Lung microvascular endothelial cell (primary cell): ENCODE results near the gene SIK3. TPM values are rescaled to one million over a fixed set of nuclear protein-coding genes. Genes with fewer than 3 reads are reported as not detected.

Experiments used
- DNase-seq, 2 donors: peaks; one replicate each; pipeline versions ENCODE4 v3.0.0 to v3.0.0-alpha.2; 2010; ENCODE audit warnings: low read depth in 2 of 2
- total RNA-seq: library from RNA; depleted of rRNA; stranded (reverse); fragments of >200 nt; gene quantifications from 2 replicates; pipeline ENCODE4 v1.2.1, GENCODE V29; 2014

SIK3 gene
- total RNA-seq, 1 donor from 2014 or later: 6.3 TPM

DNA sequence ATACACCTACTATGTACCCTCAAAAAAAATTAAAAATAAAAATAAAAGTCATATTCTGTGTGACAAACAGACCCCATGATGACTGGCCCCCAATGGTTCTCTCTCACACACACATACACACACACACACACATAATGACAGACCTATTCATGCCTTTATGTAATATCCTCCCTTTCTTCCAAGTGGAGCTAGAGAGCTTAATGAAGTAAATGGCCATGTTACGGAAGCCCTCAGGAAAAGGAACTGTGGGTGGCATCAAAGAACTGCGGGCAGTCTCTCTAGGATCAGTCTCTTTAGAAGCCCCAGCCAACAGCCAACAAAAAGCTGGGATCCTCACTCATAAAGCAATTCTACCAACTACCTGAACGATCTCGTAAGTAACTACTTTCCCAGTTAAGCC lies 125.5 kb downstream of the SIK3 start:
- DNase-seq: peak in 1 of 2 donors; percentile 5

DNA sequence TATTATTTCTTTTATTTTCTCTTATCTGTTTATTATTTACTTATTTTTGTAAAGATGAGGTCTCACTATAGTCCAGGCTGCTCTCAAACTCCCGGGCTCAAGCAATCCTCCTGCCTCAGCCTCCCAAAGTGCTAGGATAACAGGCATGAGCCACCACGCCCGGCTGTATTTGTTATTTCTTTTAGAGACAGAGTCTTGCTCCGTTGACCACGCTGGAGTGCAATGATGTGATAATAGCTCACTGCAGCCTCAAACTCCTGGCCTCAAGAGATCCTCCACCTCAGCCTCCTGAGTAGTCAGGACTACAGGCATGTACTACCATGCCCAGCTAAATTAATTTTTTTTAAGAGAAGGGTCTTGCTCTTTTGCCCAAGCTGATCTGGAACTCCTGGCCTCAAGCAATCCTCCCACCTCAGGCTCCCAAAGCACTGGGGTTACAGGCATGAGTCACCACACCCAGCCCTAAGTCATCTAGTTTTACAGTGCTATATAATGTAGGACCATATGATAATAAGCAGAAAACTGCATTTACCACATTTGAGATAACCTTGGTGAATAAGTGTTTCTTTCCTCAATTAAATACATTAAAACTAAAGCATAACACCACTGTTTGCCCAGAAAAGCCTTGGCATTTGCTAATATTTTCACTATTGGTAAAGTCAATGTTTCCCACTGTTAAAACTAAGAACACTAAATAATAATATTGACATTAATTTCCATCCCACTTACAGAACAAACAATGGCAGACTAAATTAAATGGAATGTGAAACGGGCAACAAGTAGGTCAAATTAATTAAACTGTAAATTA lies 127.5 kb downstream of the SIK3 start:
- no peak for DNase-seq

DNA sequence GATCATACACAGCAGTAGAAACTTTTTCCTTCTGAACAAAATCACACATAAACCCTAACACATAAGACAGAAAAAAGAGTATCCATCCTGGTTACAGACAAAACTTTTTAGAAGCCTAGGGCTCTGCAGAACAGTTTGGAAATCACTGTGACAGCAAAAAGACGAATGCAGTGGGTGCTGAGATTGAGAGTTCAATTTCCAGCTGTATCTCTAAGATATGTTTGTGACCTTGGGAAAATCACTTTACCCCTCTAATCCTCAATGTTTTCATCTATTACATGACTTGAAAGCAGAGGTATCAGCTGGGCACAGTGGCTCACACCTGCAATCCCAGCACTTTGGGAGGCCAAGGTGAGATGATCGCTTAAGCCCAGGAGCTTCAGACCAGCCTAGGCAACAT lies 128.5 kb downstream of the SIK3 start:
- DNase-seq: no peak

DNA sequence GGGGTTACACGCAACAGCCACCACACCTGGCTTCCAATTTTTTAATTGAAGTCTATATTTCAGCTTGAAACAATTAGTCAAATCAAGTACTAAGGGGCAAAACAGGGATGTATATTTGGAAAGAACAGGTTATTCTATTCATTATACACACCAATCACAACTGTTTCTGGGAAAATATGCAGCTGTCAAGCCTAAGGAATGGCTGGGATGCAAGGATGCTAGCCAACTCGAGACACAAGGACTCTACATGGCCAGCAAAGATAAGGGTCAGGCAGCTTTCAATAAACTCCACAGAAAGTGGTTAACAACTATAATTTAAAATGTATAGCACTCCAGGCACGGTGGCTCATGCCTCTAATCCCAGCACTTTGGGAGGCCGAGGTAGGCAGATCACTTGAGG lies 134.0 kb downstream of the SIK3 start:
- no peak for DNase-seq

DNA sequence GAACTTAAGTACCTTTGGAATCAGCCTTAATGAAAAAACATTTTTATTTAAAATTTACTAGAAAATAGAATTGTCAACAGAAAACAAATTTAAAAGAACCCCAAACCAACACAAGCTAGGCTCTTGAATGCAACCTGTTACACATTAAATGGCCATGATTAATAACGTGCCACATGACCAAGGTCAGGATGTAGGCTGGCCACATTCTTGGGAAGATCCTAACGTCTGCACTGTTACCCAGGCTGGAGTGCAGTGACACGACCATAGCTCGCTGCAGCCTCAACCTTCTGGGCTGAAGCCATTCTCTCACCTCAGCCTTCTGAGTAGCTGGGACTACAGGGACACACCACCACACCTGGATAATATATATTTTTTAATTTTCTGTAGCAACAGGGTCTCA lies 134.4 kb downstream of the SIK3 start:
- DNase-seq: no peak

DNA sequence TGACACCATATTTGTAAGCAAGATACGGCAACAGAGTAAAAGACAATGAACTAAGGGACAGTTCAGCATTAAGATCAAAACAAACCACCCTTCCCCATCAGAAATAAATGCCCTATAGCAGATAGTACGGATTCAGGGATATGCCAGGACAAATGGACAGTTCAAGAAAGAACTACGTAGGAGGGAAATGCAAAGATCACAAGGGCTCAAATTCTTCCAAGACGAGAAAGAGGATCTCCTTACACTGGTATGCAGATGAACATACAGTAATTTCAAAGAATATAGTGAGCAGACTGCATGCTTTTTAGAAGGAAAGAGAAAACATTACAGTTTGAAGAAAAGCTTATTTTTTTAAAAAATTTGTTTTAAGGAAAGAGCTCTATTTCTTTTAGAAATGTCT lies 136.1 kb downstream of the SIK3 start:
- no peak for DNase-seq

DNA sequence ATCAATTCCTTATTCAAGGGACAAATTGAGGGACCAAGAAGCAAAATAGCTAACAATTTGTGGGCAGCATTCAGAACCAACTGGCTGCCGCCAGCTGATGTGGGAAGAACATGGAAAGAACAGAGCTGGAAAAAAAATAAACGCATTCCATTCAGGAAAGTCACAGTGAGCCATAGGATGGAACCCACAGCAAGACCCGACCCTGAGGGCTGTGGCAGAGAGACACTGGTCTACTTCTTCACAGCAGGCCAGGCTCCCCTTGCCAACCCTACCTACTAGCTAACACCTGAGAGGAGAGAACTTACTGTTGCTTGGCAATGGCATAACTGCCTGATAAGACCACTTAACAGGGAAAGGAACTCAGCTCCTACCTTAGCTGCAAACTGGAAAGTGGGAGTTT lies 137.3 kb downstream of the SIK3 start:
- DNase-seq: peak; percentile 31 to 53

DNA sequence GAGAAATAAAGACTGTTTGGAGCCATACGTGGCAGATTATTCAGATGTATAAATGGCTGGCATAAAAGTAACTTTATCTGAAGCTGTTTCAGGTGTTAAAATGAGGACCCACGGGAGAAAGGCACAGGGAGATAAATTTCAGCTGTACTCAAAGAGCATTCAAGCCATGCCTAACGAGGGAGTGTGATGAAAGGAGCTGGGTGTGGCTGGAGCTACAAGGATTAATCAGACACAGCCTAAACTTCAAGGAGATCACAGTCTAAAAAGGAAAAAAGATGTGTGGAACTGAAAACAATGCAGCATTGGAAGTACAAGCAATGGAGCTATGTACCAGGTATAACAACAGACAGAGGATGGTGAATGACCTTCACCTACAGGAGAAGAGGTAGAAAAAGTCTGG lies 140.0 kb downstream of the SIK3 start:
- DNase-seq: no peak

DNA sequence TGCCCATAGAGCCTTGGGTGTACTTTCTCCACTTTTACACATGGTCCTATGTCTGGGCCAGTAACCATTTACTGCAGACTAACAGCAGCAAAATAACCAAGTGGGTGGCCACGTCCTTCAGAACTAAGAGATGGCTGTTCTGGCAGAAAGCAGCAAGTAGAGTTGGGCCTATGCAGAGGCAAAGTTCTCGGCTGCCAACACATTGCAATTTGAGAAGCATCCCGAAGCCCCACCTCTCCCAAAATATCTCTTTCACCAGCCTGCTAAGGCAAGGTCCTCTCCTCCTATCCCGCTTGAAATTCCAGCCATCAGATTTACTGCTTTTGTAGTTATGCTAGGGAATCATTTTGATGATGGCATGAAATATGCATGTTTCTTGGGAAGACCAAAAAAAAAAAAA lies 142.3 kb downstream of the SIK3 start:
- DNase-seq: no peak

DNA sequence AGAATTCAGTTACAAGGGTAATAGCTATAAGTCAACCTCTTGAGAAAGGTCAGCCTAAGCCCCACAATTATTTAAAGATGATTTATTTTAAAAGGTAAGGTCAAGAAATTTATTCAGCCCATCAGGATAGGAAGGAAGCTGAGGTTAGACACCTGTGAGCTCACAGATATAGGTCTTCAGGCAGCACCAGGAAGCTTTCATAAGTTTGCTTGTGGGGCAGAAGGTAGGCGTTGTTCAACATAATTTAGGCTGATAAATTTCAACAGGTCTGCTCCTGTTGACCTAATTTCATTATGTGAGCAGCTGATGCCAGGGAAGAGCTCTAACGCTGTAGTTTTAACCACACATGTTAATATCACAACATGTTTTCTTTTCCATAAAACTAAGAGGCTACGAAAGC lies 142.7 kb downstream of the SIK3 start:
- no peak for DNase-seq

DNA sequence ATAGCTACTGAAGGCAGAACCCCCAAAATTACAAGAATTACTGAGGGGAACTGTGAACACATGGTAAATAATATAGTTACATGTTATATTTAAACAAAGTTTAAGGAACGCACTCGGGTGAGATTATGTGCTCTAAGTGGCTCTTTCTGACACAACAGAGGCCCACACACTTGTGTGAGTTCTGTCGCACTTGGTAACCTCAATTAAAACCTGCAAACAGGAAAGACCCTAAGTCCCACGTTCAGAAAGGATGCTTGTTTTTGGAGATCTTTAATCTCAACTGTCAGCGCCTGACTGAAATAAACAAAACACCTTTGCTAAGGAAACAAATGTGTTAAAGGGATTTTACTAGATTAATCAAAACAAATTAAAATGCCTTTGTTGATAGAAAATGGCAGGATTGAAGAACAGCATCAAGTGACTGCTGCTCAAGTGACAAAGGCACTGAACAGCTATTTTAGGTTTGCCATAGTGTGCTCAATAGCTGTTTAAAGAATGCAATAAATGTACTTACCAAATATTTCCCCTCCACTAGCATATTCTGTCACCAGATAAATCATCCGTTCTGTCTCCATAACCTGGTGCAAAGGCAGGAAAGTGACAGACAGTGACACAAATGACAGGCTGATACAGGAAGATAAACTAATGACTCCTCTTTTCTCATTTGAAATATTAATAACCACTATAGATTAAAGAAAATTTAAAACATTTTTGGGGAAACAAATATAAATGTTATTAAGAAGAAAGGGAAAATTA lies 144.5 kb downstream of the SIK3 start:
- no peak for DNase-seq

DNA sequence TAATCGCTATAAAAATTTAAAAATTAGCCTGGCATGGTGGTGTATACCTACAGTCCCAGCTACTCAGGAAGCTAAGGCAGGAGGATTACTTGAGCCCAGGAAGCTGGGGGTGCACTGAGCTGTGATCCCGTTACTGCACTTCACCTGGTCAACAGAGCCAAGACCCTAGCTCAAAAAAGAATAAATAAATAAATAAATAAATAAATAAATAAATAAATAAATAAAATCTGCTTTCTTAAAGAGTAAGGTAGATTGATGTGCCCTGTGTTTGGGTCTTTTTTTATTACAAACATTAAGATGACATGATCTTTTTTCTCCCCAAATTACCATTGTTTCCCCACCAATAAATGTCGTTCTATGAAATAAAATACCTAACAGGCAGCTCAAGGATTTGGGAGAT lies 146.5 kb downstream of the SIK3 start:
- no peak for DNase-seq

DNA sequence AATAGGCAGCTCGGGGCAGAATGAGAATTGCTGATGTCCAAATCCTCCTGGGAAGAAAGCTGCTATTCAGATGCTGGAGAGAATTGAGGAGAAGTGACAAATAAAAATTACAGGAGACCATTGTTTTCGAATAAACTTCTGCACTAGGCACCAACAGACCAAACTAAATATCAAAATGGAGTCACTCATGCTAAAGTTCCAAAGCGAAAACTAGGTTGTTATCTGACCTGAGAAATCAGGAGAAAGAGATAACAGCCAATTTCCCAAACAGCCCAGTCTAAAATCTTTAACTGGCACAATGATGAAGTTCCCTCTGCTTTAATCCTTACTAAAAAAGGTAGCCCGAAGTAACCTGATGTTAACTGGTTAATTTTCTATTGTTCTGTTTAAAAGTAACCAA lies 148.0 kb downstream of the SIK3 start:
- no peak for DNase-seq

DNA sequence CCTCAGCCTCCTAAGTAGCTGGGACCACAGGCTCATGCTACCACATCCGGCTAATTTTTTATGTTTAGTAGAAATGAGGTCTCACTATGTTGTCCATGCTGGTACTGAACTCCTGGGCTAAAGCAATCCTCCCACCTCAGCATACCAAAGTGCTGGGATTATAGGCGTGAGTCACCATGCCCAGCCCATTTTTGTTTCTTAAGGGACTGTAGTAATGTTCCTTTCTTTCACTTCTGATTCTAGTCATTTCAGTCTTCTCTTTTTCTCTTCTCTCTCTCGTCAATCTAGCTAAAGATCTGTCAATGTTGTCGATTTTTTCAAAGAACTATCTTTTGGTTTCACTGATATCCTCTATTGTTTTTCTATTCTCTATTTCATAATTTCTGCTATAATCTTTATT lies 149.8 kb downstream of the SIK3 start:
- peak in 1 of 2 donors; percentile 18 for DNase-seq

DNA sequence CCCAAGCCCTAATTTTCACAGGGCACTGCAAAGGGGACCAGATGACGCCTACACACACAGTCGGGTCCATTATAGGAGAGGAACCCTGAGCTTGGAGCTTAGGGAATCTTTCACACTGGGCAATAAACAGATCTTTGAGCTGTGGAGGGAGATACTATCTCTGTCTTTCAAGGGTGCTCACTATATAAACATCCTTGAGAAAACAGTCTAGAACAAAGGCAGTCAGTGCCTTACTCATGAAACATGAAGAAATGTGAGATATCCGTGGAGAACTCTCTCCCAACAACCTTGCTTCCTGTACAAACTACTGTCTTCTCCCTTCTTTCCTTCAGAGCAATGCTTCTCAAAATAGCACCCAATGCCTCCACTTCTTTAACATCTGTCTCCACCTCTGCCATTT lies 151.8 kb downstream of the SIK3 start:
- DNase-seq: peak in 1 of 2 donors; percentile 44

DNA sequence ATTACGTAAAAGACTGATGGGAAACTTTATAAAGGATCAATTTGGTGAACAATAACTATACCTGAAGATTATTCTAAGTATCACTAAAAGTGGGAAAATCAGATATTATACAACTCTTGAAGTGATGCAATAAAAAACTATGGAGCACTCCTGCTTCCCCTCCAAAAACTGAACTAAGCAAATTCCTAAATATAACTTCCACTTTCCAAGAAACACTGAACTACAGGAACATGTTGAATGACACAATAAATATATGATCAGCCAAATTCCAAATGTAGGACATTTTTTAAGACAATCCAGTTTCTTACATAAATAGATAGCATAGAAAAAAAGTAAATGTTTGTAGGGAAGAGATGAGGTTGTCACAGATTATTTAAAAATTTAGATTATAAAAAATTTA lies 158.7 kb downstream of the SIK3 start:
- no peak for DNase-seq

DNA sequence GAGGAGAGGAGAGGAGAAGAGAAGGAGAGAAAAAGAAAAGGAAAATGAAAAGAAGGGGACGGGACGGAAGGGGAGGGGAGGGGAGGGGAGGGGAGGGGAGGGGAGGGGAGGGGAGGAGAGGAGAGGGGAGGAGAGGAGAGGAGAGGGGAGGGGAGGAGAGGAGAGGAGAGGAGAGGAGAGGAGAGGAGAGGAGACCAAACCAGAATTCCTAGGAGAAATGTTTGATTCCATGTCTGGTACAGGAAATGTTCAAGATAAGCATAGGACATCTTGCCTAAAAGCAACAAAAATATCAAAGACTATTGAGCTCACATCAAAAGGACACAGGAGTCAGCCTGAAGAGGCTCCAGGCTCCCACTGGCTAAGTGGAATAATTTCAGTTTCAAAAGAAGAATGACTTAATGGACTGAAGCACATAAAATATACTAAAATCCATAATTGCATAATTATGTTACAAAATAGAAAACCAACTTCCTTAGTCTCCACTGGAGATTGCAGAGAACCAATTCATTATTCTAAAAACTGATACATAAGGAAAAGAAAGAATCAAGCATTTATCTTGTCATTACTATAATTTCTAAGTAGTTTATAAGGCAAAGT lies 159.7 kb downstream of the SIK3 start:
- no peak for DNase-seq

DNA sequence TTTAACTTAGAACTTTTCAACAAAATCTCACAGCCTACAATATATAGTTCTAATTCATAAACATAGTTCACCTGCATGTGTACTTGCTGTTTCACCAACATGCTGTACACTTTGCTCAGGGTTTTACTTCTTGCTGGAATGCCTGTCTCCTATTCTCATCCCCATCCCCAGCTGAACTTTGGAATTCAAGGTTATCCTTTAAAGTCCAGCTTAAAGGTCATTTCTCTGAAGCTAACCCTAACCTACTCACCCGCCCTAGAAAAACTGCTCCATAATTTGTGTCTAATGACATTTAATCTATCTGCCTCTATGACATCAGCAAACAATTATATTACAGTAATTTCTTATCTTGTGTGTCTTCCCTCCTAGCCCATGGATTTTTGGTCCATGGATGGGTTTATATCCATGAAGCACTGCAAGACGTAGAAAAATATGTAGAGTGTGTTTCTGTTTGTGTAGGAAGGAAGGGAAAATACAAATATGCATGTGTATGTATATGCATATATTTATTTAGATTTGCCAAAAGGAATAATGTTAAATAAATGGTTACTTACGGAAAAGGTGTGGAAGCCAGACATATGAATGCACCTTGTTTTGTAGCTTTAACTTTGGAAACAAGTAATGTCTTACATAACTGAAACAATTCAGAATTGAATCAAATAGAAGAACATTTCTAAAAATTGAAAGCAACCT lies 161.3 kb downstream of the SIK3 start:
- no peak for DNase-seq

DNA sequence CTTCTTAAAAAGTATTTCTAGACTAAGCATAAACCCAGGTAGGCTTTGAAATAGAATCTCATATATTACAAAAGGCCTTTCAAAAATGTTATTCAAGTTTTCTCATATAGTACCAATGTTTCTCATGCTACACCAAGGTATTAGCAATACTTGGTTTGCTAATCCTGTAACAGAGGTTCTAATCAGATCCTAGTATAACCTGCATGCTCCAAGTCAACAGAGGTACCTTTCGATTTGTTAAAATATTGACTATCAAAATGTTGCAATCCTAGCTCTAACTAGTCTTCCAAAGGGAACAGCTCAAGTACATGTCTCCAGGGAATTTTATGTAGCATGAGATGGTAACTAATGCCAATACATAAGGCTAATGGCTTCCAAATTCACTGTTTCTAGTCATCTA lies 162.7 kb downstream of the SIK3 start:
- no peak for DNase-seq

DNA sequence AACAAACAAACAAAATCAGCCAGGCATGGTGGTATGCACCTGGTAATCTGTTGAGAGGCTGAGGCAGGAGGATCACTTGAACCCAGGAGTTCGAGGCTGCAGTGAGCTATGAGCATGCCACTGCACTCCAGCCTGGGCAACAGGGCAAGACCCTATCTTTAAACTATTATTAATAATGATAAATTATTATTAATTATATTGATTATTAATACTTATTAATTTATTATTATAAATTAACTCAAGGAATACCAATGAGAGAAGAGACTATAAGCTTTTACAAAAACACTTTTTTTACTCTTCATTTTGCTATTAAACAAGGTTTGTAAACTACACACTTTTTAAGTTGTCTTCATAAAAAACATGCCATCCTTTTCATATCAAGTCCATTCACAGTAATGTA lies 163.1 kb downstream of the SIK3 start:
- DNase-seq: no peak

DNA sequence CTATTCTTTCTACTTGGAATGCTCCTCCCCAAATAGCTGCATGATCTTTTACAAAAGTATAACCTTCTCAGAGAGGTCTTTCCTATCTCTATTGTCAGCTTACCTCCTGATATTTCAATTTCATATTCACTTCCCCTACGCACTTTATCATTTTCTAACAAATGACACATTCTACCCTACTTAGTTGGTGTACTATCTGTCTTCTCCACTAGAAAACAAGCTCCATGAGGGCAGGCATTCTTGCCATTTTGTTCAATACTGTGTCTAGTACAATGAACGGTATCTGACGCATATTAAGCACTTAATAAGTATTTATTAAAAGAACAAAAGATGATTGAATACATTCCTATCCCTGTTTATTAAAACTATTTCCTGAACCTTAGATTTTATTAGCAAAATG lies 164.3 kb downstream of the SIK3 start:
- no peak for DNase-seq

DNA sequence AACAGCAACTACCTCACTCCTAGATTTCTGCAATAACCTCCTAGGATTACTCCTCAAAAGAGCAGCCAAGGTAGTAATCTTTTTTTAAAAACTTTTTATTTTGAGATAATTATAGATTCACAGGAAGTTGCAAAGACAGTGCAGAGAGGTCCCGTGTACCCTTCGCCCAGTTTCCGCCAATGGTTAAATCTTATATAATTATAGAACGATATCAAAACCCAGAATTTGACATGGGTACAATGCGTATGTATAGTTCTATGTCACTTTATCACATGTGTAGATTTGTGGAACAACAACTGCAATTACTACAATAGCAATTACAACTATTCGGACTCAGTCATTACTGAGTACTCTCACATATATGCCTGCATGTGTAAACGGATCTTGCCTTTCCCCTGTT lies 166.0 kb downstream of the SIK3 start:
- DNase-seq: no peak
